Measurements from ENCODE around the gene SNED1. TPM values are rescaled to one million over a fixed set of nuclear protein-coding genes. Genes with fewer than 3 reads are reported as not detected.

The SNED1 gene
- total and polyA plus RNA-seq, 9 donors: 1.3 to 4.6 (median 2.7) TPM

GRCh38 chr2:241064008-241064801 is 65.8 kb downstream of the SNED1 start:
- no peak for DNase-seq
- H3K4me1 ChIP-seq (ENCODE audit: control insufficient read depth, insufficient read depth, low read length): no peaks in the 10 kb centered on the region

GRCh38 chr2:241064802-241065354 is 66.5 kb downstream of the SNED1 start:
- H3K27me3 ChIP-seq (ENCODE audit: control insufficient read depth, insufficient read depth, low read length): peaks cover 22% of the 10 kb centered on the region
- H3K9me3 ChIP-seq (replicated peaks; ENCODE audit: control insufficient read depth, low read depth, low read length): no peaks in the 10 kb centered on the region
- no peak overlapping the region for H3K27ac ChIP-seq (ENCODE audit: low read length)
- no peaks in the 10 kb centered on the region for H3K4me1 ChIP-seq (ENCODE audit: control insufficient read depth, insufficient read depth, low read length)
- DNase-seq: no peak
- H3K4me3 ChIP-seq (ENCODE audit: low read length): no peak overlapping the region
- WGBS (ENCODE audit: insufficient coverage): 86% methylated on average over 17 of the region's 23 CpGs
- no peaks in the 10 kb centered on the region for H3K36me3 ChIP-seq (ENCODE audit: control insufficient read depth, insufficient read depth, low read length)

More at GRCh38 chr2:241064008-241064801, 65.8 kb downstream of the SNED1 start:
- Histone ChIP-seq H3K36me3 (ENCODE audit: control insufficient read depth, insufficient read depth, low read length) (no peaks in the 10 kb centered on the region), H3K27ac (ENCODE audit: low read length) (no peak overlapping the region), H3K9me3 (replicated peaks; ENCODE audit: control insufficient read depth, low read depth, low read length) (no peaks in the 10 kb centered on the region), H3K27me3 (ENCODE audit: control insufficient read depth, insufficient read depth, low read length) (peaks cover 22% of the 10 kb centered on the region), H3K4me3 (ENCODE audit: low read length) (no peak overlapping the region)
- whole genome bisulfite sequencing (ENCODE audit: insufficient coverage): 18% methylated on average over 26 of the region's 32 CpGs

- Histone ChIP-seq H3K9me3 (replicated peaks; ENCODE audit: control insufficient read depth, low read depth, low read length) (no peaks in the 10 kb centered on the region), H3K4me3 (ENCODE audit: low read length) (no peak overlapping the region), H3K27me3 (ENCODE audit: control insufficient read depth, insufficient read depth, low read length) (peaks cover 22% of the 10 kb centered on the region), H3K36me3 (ENCODE audit: control insufficient read depth, insufficient read depth, low read length) (no peaks in the 10 kb centered on the region), H3K4me1 (ENCODE audit: control insufficient read depth, insufficient read depth, low read length) (no peaks in the 10 kb centered on the region), H3K27ac (ENCODE audit: low read length) (no peak overlapping the region)
- 84% methylated on average over 22 of the region's 27 CpGs for WGBS (ENCODE audit: insufficient coverage)
- DNase-seq: no peak
Measured at GRCh38 chr2:241065355-241065803, 67.0 kb downstream of the SNED1 start.

GRCh38 chr2:241066171-241066892 is 67.9 kb downstream of the SNED1 start:
- H3K9me3 ChIP-seq (replicated peaks; ENCODE audit: control insufficient read depth, low read depth, low read length): no peaks in the 10 kb centered on the region
- DNase-seq: no peak
- peaks cover 22% of the 10 kb centered on the region for H3K27me3 ChIP-seq (ENCODE audit: control insufficient read depth, insufficient read depth, low read length)
- H3K36me3 ChIP-seq (ENCODE audit: control insufficient read depth, insufficient read depth, low read length): no peaks in the 10 kb centered on the region
- no peak overlapping the region for H3K27ac ChIP-seq (ENCODE audit: low read length)
- H3K4me1 ChIP-seq (ENCODE audit: control insufficient read depth, insufficient read depth, low read length): no peaks in the 10 kb centered on the region
- no peak overlapping the region for H3K4me3 ChIP-seq (ENCODE audit: low read length)
- WGBS (ENCODE audit: insufficient coverage): 88% methylated on average over 21 of the region's 21 CpGs

- Histone ChIP-seq H3K4me3 (ENCODE audit: low read length) (no peak overlapping the region), H3K9me3 (replicated peaks; ENCODE audit: control insufficient read depth, low read depth, low read length) (no peaks in the 10 kb centered on the region), H3K27ac (ENCODE audit: low read length) (no peak overlapping the region), H3K4me1 (ENCODE audit: control insufficient read depth, insufficient read depth, low read length) (no peaks in the 10 kb centered on the region), H3K36me3 (ENCODE audit: control insufficient read depth, insufficient read depth, low read length) (no peaks in the 10 kb centered on the region), H3K27me3 (ENCODE audit: control insufficient read depth, insufficient read depth, low read length) (peaks cover 22% of the 10 kb centered on the region)
- no peak for DNase-seq
- 51% methylated on average over 14 of the region's 15 CpGs for WGBS (ENCODE audit: insufficient coverage)
Measured at GRCh38 chr2:241066893-241067341, 68.5 kb downstream of the SNED1 start.

- Histone ChIP-seq H3K4me1 (ENCODE audit: control insufficient read depth, insufficient read depth, low read length) (no peaks in the 10 kb centered on the region), H3K4me3 (ENCODE audit: low read length) (no peak overlapping the region), H3K27ac (ENCODE audit: low read length) (no peak overlapping the region), H3K27me3 (ENCODE audit: control insufficient read depth, insufficient read depth, low read length) (peaks cover 18% of the 10 kb centered on the region), H3K9me3 (replicated peaks; ENCODE audit: control insufficient read depth, low read depth, low read length) (no peaks in the 10 kb centered on the region), H3K36me3 (ENCODE audit: control insufficient read depth, insufficient read depth, low read length) (no peaks in the 10 kb centered on the region)
- 82% methylated on average over 19 of the region's 21 CpGs for WGBS (ENCODE audit: insufficient coverage)
- DNase-seq: no peak
Measured at GRCh38 chr2:241067501-241068135, 69.2 kb downstream of the SNED1 start.

- DNase-seq: no peak
- H3K36me3 ChIP-seq (ENCODE audit: control insufficient read depth, insufficient read depth, low read length): no peaks in the 10 kb centered on the region
- peaks cover 13% of the 10 kb centered on the region for H3K27me3 ChIP-seq (ENCODE audit: control insufficient read depth, insufficient read depth, low read length)
- no peaks in the 10 kb centered on the region for H3K4me1 ChIP-seq (ENCODE audit: control insufficient read depth, insufficient read depth, low read length)
- H3K9me3 ChIP-seq (replicated peaks; ENCODE audit: control insufficient read depth, low read depth, low read length): no peaks in the 10 kb centered on the region
- no peak overlapping the region for H3K27ac ChIP-seq (ENCODE audit: low read length)
- 69% methylated on average over 23 of the region's 25 CpGs for WGBS (ENCODE audit: insufficient coverage)
- H3K4me3 ChIP-seq (ENCODE audit: low read length): no peak overlapping the region
Measured at GRCh38 chr2:241068136-241068941, 69.9 kb downstream of the SNED1 start.

- Histone ChIP-seq H3K27me3 (ENCODE audit: control insufficient read depth, insufficient read depth, low read length) (peaks cover 9% of the 10 kb centered on the region), H3K4me1 (ENCODE audit: control insufficient read depth, insufficient read depth, low read length) (no peaks in the 10 kb centered on the region), H3K9me3 (replicated peaks; ENCODE audit: control insufficient read depth, low read depth, low read length) (no peaks in the 10 kb centered on the region), H3K36me3 (ENCODE audit: control insufficient read depth, insufficient read depth, low read length) (no peaks in the 10 kb centered on the region), H3K4me3 (ENCODE audit: low read length) (no peak overlapping the region), H3K27ac (ENCODE audit: low read length) (no peak overlapping the region)
- DNase-seq: no peak
- whole genome bisulfite sequencing (ENCODE audit: insufficient coverage): 82% methylated on average over 26 of the region's 28 CpGs
Measured at GRCh38 chr2:241068942-241069810, 70.8 kb downstream of the SNED1 start.

- no peaks in the 10 kb centered on the region for H3K9me3 ChIP-seq (replicated peaks; ENCODE audit: control insufficient read depth, low read depth, low read length)
- WGBS (ENCODE audit: insufficient coverage): 76% methylated on average over 20 of the region's 26 CpGs
- no peaks in the 10 kb centered on the region for H3K4me1 ChIP-seq (ENCODE audit: control insufficient read depth, insufficient read depth, low read length)
- no peak overlapping the region for H3K27ac ChIP-seq (ENCODE audit: low read length)
- H3K27me3 ChIP-seq (ENCODE audit: control insufficient read depth, insufficient read depth, low read length): peaks cover 2% of the 10 kb centered on the region
- DNase-seq: no peak
- peaks cover 2% of the 10 kb centered on the region for H3K36me3 ChIP-seq (ENCODE audit: control insufficient read depth, insufficient read depth, low read length)
- no peak overlapping the region for H3K4me3 ChIP-seq (ENCODE audit: low read length)
Measured at GRCh38 chr2:241069821-241070281, 71.4 kb downstream of the SNED1 start.
